Stimulated activated CD8-positive, alpha-beta memory T cell treated with anti-CD3 and anti-CD28 coated beads, Interleukin-4, amount 100 ng/mL, for 1 hour (primary cell): Measurements from ENCODE around the gene NRG4.
A peak's percentile ranks its signal among the peaks of the same experiment; 100 is the strongest.
"Not testable (repeated sequence)": the region's sequence is repeated elsewhere in the genome, so short reads cannot be mapped to it uniquely, and the experiment has no call there.

Source experiments
- DNase-seq, 2 donors: peaks; one replicate each; pipeline ENCODE4 v3.0.0-alpha.2; 2020; ENCODE audit warnings: low read depth in 2 of 2, low spot score in 1 of 2

NRG4 gene

DNA sequence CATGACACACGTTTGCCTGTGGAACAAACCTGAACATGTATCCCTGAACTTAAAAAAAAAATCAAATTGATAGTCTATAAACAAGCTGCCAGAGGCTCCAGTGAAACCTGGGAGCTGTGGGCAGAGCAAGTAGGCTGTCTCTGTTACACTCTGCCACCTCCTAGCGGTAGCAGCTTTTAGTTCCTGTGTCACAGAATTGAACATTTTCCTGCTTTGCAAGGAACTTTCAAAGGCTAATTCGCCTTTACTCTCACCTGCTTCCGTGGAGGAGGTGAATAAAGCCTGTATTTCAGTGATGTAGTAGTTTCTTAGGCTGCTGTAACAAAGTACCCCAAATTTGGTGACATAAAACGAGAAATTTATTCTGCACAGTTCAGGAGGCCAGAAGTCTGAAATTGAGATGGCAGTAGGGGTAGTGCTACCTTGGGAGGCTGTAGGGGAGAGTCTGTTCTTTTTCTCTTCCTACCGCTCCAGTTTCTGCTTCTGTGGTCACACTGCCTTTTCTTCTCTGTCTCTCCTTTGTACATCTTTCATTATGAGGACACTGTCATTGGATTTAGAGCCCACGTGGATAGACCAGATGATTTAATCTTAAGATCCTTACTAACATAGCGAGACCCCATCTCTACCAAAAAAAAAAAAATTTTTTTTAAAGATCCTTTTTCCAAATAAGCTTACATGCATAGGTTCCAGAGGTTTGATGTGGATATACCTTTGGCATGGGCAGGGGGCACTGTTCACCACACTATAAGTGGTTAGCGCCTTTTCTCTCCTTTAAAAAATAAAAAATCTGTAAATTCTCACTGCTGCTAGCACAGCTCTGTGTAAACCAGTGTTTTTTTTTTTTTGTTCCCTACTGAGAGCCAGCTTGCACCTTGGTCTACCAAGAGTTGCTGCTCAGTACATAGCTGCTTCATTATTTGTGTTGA is 83.3 kb downstream of the NRG4 start:
- DNase-seq: no peak

DNA sequence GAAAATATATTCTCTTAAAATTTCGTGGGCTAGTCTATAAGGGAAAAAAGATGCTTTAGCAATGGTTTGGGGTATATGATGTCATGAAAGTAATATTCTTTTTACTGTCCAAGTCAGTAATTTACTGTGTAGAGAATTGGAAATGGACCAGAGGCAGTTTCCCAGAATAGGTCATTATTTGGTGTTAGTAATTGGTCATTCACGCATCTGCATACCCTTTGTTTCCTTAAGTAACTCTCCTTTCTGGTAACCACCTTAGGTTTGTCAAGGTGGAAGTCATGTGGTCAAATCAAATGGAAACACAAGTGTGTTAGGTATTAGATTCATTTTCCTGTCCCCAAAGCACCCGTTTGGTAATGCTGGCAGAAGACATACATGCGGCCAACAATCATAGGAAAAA is 84.6 kb downstream of the NRG4 start:
- DNase-seq: no peak

DNA sequence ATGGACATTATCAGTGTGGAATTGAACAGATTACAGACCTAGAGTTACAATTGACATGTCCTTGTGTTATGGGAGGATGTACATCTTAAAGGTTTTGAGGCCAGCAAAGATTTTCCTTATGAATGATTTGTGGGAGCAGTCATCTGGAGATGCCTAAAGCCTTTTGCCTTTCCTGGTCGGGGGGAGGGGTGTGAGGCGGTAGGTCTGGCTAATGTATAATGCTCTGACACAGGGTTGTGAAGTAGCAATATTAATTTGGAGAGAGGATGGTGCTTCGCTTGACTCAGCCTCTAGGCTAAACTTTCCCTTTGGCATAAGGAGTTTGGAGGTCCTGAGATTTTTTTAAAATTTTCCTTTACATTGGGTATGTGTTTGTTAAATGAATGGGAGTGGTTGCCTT is 85.3 kb downstream of the NRG4 start:
- DNase-seq: no peak

DNA sequence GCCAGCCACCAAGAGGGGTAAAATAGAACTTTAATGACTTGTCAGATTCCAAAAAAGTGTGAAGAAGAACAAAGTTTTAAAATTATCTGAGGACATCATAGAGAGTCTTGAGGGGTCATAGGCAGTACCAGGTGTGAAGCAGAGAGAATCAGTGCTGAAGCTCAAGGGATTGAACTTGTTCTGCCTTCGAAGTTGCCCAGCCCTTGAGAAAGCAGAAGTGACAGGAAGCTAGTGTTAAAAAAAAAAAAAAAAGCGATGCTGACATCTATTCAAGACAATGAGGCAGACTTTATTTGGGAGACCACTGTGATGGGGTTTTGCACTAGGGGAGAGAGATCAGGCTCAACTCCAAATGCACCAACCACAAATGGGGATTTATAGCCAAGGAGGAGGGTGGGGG is 86.8 kb downstream of the NRG4 start:
- DNase-seq: no peak

DNA sequence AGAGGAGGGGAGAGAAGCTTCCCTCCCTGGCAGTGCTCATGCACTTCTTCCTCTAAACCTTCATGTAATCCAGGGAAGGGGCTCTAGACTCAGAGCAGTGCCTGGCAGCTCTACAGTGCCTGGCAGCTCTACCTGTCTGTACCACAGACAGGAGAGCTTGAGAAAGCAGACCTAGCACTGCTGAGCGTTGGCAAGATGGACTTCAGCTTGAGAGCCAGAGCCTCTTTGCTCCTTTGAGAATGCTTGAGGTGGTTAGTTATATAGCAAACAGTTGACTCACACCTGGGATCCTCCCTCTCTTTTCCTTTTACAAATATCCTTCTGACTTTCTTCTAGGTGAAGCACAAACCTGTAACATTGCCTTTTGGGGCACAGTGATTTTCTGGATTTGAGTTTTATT is 87.6 kb downstream of the NRG4 start:
- no peak for DNase-seq

DNA sequence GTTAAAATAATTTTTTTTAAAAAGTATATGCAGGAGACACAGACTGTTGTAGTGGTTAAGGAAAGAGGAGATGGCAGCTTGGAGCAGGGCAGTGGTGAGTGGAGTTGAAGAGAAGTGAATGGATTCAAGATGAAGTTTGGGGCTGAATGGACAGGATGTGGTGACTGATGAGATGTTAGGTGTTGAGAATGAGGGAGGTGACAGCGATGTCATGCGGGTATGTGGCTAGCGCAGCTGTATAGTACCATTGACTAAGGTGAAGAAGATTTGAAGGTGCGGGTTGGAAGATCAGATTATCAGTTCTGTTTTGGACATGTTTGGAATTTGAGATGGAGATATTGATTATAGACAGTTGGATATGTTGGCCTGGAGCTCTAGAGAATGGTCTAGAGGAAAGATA is 88.5 kb downstream of the NRG4 start:
- no peak for DNase-seq

DNA sequence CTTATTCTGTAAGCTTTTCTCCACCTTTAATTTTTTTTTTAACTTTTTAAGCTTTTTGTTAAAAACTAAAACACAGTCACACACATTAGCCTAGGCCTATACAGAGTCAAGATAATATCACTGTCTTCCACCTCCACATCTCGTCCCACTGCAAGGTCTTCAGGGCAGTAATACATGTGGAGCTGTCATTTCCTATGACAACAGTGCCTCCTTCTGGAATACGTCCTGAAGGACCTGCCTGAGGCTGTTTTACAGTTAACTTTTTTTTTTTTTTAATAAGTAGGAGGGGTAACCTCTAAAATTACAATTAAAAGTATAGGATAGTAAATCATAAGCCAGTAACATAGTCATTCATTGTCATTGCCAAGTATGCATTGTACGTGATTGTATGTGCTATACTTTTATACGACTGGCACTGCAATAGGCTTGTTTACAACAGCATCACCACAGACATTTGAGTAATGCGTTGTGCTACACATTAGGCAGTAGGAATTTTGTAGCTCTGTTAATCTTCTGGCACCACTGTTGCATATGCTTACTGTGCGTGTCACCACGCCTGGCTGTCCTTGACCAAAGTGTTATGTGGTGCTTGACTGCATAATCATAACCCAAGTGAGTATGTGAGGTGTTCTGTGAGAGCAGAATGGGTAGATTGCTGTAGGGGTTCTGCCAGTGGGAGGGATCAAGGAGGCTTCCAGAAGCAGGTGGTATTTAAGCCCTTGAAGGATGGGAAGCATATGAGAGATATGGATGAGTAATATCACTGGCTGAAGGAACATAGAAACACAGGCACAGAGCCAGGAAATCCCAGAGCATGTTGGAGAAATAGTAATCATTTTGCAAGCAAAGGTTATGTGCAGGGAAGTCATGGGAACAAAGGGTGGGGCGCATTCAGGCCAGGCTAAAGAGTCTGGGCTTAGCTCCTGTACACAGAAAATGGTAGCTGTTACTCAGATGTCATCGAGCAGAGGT is 90.2 kb downstream of the NRG4 start:
- DNase-seq: no peak

DNA sequence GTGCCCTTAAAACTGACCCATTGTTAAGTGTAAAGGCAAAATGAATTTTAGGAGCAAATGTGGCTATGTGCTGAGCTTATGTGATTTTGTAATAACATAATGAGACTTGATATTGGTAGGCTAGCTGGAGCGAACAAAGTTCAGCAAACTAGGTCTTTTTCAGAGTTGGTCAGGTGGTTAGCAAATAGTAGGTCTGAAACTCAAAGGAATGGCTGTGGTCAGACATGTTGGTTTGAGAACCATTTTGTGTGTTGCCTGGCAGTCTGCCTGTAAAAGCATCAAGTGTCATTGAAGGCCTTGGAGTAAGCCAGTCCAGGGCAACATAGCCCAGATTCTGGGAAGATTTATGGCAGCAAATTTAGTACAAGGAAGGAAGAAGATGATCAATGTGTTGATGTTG is 92.1 kb downstream of the NRG4 start:
- DNase-seq: no peak

DNA sequence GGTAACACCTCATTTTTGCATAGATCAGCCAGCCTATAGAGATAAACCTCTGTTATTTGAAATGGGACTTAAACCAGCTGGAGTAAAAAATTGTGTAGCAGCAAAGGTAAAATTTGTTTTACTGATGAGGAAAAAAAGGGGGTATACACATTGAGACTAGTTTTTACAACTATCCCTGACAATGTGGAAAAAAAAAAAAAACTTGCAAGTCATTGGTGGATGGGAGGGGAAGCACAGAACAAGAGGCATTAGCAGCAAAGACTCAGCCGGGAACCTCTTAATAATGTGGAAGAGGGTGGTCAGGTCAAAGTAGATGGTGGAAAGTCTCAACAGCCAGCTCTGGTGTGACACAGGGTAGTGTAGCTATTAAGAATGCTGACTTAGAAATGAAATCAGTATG is 94.1 kb downstream of the NRG4 start:
- no peak for DNase-seq

DNA sequence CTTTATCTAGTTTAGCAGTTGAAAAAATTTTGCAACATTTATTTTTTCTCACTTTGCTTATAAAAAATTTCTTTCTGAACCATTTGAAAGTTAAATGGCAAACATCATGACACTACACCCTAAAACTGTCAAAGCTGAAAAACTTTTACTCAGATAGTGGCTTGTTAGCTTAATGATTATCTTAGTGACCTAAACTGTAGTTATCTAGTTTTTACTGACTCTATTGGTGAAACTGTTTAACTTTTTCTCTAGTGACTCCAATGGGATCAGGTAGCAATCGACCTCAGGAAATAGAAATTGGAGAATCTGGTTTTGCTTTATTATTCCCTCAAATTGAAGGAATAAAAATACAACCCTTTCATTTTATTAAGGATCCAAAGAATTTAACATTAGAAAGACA is 95.2 kb downstream of the NRG4 start:
- no peak for DNase-seq

DNA sequence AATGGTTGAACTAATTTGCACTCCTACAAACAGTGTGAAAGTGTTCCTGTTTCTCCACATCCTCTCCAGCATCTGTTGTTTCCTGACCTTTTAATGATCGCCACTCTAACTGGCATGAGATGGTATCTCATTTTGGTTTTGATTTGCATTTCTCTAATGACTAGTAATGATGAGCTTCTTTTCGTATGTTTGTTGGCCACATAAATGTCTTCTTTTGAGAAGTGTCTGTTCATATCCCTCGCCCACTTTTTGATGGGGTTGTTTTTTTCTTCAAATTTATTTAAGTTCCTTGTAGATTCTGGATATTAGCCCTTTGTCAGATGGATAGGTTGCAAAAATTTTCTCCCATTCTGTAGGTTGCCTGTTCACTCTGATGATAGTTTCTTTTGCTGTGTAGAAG is 101.9 kb downstream of the NRG4 start:
- DNase-seq: not testable (repeated sequence)

DNA sequence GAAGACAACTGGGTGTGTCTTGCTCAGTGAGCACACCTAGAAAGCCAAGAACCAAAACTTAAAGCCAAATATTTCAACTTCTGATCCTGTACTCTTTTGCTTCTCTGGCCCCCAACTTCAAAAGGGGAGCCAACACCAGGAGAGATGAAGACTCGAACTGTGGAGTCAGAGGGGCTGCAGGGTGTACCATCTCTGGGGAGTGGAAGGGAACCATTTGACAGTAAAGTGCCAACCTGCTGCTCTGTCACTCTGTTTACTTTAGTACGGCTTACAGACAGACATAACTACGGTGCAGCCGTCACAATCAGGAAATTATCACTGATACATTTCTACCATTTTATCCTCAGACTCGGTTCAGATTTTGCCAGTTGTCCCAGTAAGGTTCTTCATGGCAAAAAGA is 107.0 kb downstream of the NRG4 start:
- no peak for DNase-seq

DNA sequence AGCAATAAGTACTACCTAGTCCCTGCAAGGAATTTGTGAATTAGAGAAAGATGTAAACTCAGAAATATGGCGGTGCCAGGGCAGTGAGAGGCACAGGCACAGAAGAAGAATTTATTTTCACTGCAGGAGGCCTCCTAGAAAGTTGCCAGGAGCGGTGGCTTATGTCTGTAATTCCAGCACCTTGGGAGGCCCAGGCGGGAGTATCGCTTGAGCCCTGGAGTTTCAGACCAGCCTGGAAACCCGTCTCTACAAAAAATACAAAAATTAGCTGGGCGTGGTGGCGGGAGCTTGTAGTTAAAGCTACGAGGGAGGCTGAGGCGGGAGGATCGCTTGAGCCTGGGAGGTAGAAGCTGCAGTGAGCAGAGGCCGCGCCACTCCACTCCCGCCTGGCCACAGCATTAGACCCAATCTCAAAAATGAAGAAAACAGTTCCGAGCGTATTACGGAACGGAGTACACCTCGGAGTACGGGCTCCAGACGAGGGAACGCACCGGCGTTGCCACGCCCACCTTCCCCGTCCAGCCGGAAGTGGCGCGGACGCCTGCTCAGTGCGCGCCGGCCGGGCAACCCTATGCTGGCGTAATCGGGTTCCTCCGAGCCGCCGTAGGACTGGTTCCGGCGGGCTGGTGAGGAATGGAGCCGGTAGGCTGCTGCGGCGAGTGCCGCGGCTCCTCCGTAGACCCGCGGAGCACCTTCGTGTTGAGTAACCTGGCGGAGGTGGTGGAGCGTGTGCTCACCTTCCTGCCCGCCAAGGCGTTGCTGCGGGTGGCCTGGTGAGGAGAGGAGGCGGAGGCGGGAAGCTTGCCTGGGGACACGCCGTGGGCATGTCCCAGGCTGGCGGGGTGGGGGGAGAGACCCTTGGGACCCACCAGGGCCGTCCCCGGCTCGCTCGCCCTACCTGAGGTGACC is 108.6 kb downstream of the NRG4 start, which contains the start of gene FBXO22:
FBXO22 (plus strand) TSS at position 548 of the 909 bp plus-strand sequence; CDS start at position 634, 86 bp downstream.
- peak; percentile 72 to 78 for DNase-seq

DNA sequence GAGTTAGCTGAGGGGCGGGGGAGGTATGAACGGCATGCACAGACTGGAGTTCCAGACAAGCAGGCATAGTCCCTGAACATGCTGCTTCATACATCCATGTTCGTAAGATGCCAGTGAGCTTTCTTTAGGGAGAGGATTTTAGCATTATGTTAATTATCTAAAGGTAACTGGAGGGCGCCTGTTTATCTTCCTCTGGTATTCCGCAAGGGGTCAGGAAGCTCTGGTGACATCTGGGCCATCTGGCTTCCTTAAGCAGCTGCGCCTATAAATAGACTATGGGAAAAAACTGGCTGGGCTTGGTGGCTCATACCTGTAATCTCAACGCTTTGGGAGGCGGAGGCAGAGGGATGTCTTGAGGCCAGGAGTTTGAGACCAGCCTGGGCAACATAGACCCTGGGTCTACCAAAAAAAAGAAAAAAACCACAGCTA is 110.1 kb downstream of the NRG4 start:
- DNase-seq: no peak

DNA sequence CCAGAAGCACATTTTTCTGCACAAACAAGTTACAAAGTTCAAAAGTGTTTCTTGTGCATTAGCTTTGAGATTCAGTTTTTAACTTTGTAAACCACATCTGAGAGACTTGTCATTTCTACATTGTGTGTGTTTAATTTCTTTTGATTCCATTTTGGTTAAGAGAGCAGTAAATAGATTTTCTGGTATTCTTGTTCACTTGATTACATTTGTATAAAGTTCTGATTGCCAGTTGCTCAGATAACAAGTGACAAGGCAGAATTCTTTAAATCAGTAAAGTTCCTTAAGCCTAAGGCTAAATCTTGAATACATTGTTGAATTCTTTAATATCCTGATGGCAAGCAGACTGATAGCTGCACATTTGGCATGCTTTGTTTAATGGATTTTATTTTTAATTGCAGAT is 111.6 kb downstream of the NRG4 start:
- DNase-seq: no peak

DNA sequence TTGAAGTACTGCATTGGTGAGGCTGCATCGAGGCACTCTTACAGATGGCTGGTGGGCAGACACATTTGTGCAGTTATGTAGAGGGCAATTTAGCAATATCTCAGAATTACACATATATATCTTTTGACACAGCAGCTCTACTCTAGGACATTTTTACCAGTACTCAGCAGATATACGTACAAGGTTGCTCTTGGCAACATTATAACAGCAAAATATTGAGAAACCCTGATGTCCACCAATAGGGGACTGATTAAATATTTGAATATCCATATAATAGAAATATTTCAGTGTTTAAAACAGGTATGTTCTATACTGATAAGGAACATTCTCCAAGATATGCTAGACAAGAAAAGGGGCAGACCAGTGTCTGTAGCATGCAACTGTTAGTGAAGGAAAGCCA is 116.5 kb downstream of the NRG4 start:
- DNase-seq: no peak

DNA sequence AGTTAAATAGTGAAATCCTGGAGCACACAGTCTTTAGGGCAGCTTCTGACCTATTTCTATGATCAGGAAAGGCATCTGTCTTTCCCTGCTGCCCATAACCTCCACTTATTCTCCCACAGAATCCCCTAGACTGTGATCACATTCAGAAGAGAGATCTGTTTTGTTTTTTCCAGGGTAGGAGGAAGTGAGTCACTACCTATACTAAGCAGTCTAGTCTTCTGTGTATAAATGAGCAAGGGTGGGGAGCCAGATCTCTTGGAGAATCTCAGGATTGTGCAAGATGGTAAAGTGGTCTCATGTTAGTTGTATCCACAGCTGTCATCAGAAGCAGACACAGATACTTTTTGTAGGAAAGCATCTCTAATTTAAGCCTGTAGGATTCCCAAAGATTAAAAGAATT is 120.3 kb downstream of the NRG4 start:
- DNase-seq: no peak
